Endothelial cell (in vitro differentiated cells): ENCODE results near the gene ZNF827. TPM values are rescaled to one million over a fixed set of nuclear protein-coding genes. Genes with fewer than 3 reads are reported as not detected.

Experiments
- DNase-seq: peaks from one replicate; pipeline ENCODE4 v3.0.0; 2021; ENCODE audit warnings: low spot score
- H3K27ac Mint-ChIP-seq: one replicate; pipeline ENCODE4 v1.8.0; 2021; ENCODE audit warnings: mixed read lengths, inconsistent platforms; ENCODE audit not compliant: unreplicated experiment
- H3K27me3 Mint-ChIP-seq: one replicate; pipeline ENCODE4 v1.8.0; 2021; ENCODE audit warnings: mild to moderate bottlenecking, moderate library complexity, mixed read lengths, inconsistent platforms; ENCODE audit not compliant: unreplicated experiment
- H3K36me3 Mint-ChIP-seq: one replicate; pipeline ENCODE4 v1.8.0; 2021; ENCODE audit warnings: mild to moderate bottlenecking, low read depth, mixed read lengths, inconsistent platforms; ENCODE audit not compliant: unreplicated experiment
- H3K4me1 Mint-ChIP-seq: one replicate; pipeline ENCODE4 v1.8.0; 2021; ENCODE audit warnings: mild to moderate bottlenecking, mixed read lengths, inconsistent platforms; ENCODE audit not compliant: unreplicated experiment
- H3K4me3 Mint-ChIP-seq: one replicate; pipeline ENCODE4 v1.8.0; 2021; ENCODE audit warnings: mild to moderate bottlenecking, mixed read lengths, inconsistent platforms; ENCODE audit not compliant: unreplicated experiment
- H3K9me3 Mint-ChIP-seq: one replicate; pipeline ENCODE4 v1.8.0; 2021; ENCODE audit warnings: mixed read lengths, inconsistent platforms; ENCODE audit not compliant: unreplicated experiment
- CTCF ChIP-seq: fragments of 200-600 bp; sonication (generic); IDR thresholded peaks from one replicate; pipeline ENCODE4 v1.5.0; 2021; ENCODE audit warnings: antibody characterized with exemption; ENCODE audit not compliant: unreplicated experiment
- total RNA-seq: library from RNA; stranded (reverse); fragmentation: NEBNext Ultra II Directional; extraction: Animal tissue kit (Norgen Biotek cat#: 25700); gene quantifications from one replicate; pipeline ENCODE4 v1.2.1, GENCODE V29; 2021; ENCODE audit not compliant: unreplicated experiment

Gene ZNF827
- total RNA-seq, 1 donor from 2014 or later: 22.8 TPM

DNA sequence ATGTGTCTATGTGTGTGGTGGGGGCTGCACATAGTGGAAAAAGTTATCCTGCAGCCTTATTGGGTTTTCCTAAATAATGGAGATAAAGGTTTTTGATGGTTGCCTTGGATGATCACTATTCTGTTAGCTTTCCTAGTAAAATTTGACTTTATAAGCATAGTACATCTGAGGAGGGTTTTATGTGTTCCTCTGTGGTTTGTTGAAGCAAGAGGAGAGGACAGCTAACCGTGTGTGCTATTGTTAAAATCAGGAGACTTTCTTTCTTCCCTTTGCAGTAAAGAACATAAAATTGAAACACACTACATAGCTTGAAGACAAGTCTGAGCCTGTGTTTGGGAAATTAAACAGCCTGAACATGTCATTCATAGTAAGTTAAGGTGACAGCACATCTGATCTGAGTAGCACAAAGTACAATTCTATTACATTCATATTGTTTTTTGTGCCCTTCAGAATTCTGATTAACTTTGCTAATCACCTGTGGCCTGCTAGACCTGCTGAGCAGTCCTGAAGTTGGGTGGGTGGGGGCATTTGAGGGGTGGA, 221.9 kb downstream of the ZNF827 start:
- no peak overlapping the region for H3K27ac Mint-ChIP-seq
- H3K4me3 Mint-ChIP-seq: no peak overlapping the region
- H3K4me1 Mint-ChIP-seq: peaks cover 14% of the 10 kb centered on the region
- no peaks in the 10 kb centered on the region for H3K9me3 Mint-ChIP-seq
- no peaks in the 10 kb centered on the region for H3K27me3 Mint-ChIP-seq
- no peak for DNase-seq
- TF ChIP-seq CTCF: no peak
- H3K36me3 Mint-ChIP-seq: no peaks in the 10 kb centered on the region

GRCh38 chr4:145716200-145716599, 222.4 kb downstream of the ZNF827 start:
- Mint-ChIP-seq H3K9me3 (no peaks in the 10 kb centered on the region), H3K27ac (no peak overlapping the region), H3K36me3 (no peaks in the 10 kb centered on the region), H3K4me1 (peaks cover 14% of the 10 kb centered on the region), H3K4me3 (no peak overlapping the region), H3K27me3 (no peaks in the 10 kb centered on the region)
- DNase-seq: no peak
- no peak for TF ChIP-seq CTCF

DNA sequence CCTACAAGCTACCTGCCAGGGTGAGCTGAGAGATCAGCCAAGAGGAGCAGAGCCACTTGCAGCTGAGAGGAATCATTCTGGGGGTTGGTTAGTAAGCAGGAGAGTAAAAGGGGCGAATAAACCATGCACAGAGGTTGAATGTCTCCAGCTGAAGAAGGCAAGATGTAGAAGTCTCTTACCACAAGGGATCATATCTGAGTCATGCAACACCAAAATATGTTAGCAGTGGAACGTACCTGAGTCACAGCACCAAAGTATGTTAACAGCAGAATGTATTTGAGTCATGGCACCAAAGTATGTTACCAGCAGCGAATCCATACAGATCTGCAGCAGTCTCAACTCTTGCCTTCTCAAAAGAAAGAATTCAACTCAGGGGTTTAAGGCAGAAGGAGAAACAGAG, 228.8 kb downstream of the ZNF827 start:
- Mint-ChIP-seq H3K27me3 (peaks cover 2% of the 10 kb centered on the region), H3K27ac (no peak overlapping the region), H3K9me3 (no peaks in the 10 kb centered on the region), H3K4me3 (no peak overlapping the region), H3K4me1 (no peaks in the 10 kb centered on the region), H3K36me3 (peaks cover 3% of the 10 kb centered on the region)
- TF ChIP-seq CTCF: no peak
- DNase-seq: no peak

GRCh38 chr4:145709336-145709735, 229.3 kb downstream of the ZNF827 start:
- no peak for TF ChIP-seq CTCF
- Mint-ChIP-seq H3K9me3 (no peaks in the 10 kb centered on the region), H3K27ac (no peak overlapping the region), H3K36me3 (peaks cover 3% of the 10 kb centered on the region), H3K27me3 (peaks cover 2% of the 10 kb centered on the region), H3K4me1 (no peaks in the 10 kb centered on the region), H3K4me3 (no peak overlapping the region)
- DNase-seq: no peak

Other genes starting within 250 kb of the ZNF827 start
- 40.3 TPM for gene LSM6, start 236.9 kb upstream of the ZNF827 start, total RNA-seq